HG02943 (cell line): ENCODE results near the gene ECI1.

ENCODE experiments used
- ATAC-seq: cut with Tn5 transposase; IDR thresholded peaks from one replicate; pipeline ENCODE4 v1.9.1; 2021; ENCODE audit warnings: mild to moderate bottlenecking, low read depth, moderate library complexity; ENCODE audit not compliant: unreplicated experiment

ECI1 gene

GRCh38 chr16:2251296-2252111, at the start of gene ECI1:
Gene ECI1, minus strand, starts transcription at chr16:2251587. Its CDS starts 21 bp downstream, at chr16:2251566.
- peak; percentile 79 for ATAC-seq

GRCh38 chr16:2299915-2300192, 48.5 kb upstream of the ECI1 start:
- no peak for ATAC-seq

GRCh38 chr16:2299121-2299914, 47.9 kb upstream of the ECI1 start:
- ATAC-seq, result no peak

- ATAC-seq, result no peak
These were observed 47.2 kb upstream of the ECI1 start for GRCh38 chr16:2298621-2299020.

GRCh38 chr16:2297506-2297860, 46.1 kb upstream of the ECI1 start:
- ATAC-seq, result no peak

- no peak for ATAC-seq
These were observed 45.5 kb upstream of the ECI1 start for GRCh38 chr16:2296661-2297505.

- ATAC-seq, result no peak
These were observed 43.8 kb upstream of the ECI1 start for GRCh38 chr16:2295056-2295798.

GRCh38 chr16:2292221-2292620, 40.8 kb upstream of the ECI1 start:
- ATAC-seq, result no peak

- no peak for ATAC-seq
These were observed 37.9 kb upstream of the ECI1 start for GRCh38 chr16:2289282-2289681.

GRCh38 chr16:2288726-2289125, 37.3 kb upstream of the ECI1 start:
- ATAC-seq, result no peak

GRCh38 chr16:2287916-2288547, 36.6 kb upstream of the ECI1 start:
- no peak for ATAC-seq

- ATAC-seq, result no peak
These were observed 35.2 kb upstream of the ECI1 start for GRCh38 chr16:2286550-2286949.

- ATAC-seq, result no peak
These were observed 34.4 kb upstream of the ECI1 start for GRCh38 chr16:2285731-2286191.

- no peak for ATAC-seq
These were observed 33.6 kb upstream of the ECI1 start for GRCh38 chr16:2284797-2285576.

GRCh38 chr16:2284001-2284770, 32.8 kb upstream of the ECI1 start:
- no peak for ATAC-seq

- no peak for ATAC-seq
These were observed 31.6 kb upstream of the ECI1 start for GRCh38 chr16:2282866-2283555.

- no peak for ATAC-seq
These were observed 30.9 kb upstream of the ECI1 start for GRCh38 chr16:2282262-2282661.
